Caco-2 (cell line): ENCODE data around the gene CENPM. TPM values are rescaled to one million over a fixed set of nuclear protein-coding genes. Genes with fewer than 3 reads are reported as not detected.

Experiments
- BruUV-seq: library from RNA; stranded (reverse); fragments of 400-500 nt; replicated peaks from 2 replicates; lab custom pipeline; 2021; lab: Mats Ljungman, UMichigan
- CTCF ChIA-PET: fragments of 300-600 bp; sonication (Branson Sonifier 250); formaldehyde crosslinking; loops from one replicate; lab custom pipeline; 2022; ENCODE audit warnings: antibody characterized with exemption; lab: Charles Lee
- POLR2A ChIA-PET: fragments of 300-600 bp; sonication (Branson Sonifier 250); formaldehyde crosslinking; loops from one replicate; lab custom pipeline; 2022; ENCODE audit warnings: antibody characterized with exemption; lab: Charles Lee
- DNase-seq, 2 experiments: peaks; one replicate each; pipeline versions ENCODE4 v3.0.0 to v3.0.0-alpha.2; 2020 to 2022
- H3K27me3 ChIP-seq: replicated peaks from 2 replicates; pipeline ENCODE4 v1.6.0; 2011; ENCODE audit warnings: low read length; ENCODE audit not compliant: control insufficient read depth, insufficient read depth
- H3K36me3 ChIP-seq: 2 replicates; pipeline ENCODE4 v1.5.1; 2011; ENCODE audit warnings: low read length; ENCODE audit not compliant: control insufficient read depth, insufficient read depth
- H3K4me1 ChIP-seq: fragments of 250-450 bp; sonication (Bioruptor Pico); 2 replicates; pipeline ENCODE4 v1.5.1; 2020; ENCODE audit warnings: mild to moderate bottlenecking
- H3K4me3 ChIP-seq: 2 replicates; pipeline ENCODE4 v1.5.1; 2011; ENCODE audit warnings: low read depth, mild to moderate bottlenecking, control low read depth, low read length
- H3K9me3 ChIP-seq: fragments of 250-450 bp; sonication (Bioruptor Pico); 2 replicates; pipeline ENCODE4 v1.5.1; 2020; ENCODE audit warnings: mild to moderate bottlenecking, moderate library complexity
- H3K27ac Mint-ChIP-seq: one replicate; pipeline ENCODE4 v1.8.0; 2022; ENCODE audit warnings: mixed read lengths; ENCODE audit not compliant: unreplicated experiment
- H3K27me3 Mint-ChIP-seq: one replicate; pipeline ENCODE4 v1.8.0; 2022; ENCODE audit warnings: mixed read lengths; ENCODE audit not compliant: insufficient read depth, unreplicated experiment
- H3K36me3 Mint-ChIP-seq: one replicate; pipeline ENCODE4 v1.8.0; 2022; ENCODE audit warnings: mild to moderate bottlenecking, mixed read lengths; ENCODE audit not compliant: insufficient read depth, unreplicated experiment
- H3K4me1 Mint-ChIP-seq: one replicate; pipeline ENCODE4 v1.8.0; 2022; ENCODE audit warnings: low read depth, mixed read lengths; ENCODE audit not compliant: unreplicated experiment
- H3K4me3 Mint-ChIP-seq: one replicate; pipeline ENCODE4 v1.8.0; 2022; ENCODE audit warnings: mild to moderate bottlenecking, moderate library complexity, mixed read lengths; ENCODE audit not compliant: unreplicated experiment
- H3K9me3 Mint-ChIP-seq: one replicate; pipeline ENCODE4 v1.8.0; 2022; ENCODE audit warnings: mixed read lengths; ENCODE audit not compliant: unreplicated experiment
- intact Hi-C: fragments of 100-400 bp; cut with micrococcal nuclease; formaldehyde crosslinking; loops from one replicate; pipeline ENCODE4 v1.10.0; 2022; ENCODE audit not compliant: unreplicated experiment
- microRNA-seq: library from miRNA; unstranded; fragments of <30 nt; microRNA quantifications from one replicate; pipeline ENCODE4 v1.2.0, GENCODE V29; 2022
- total RNA-seq: library from RNA; stranded (reverse); gene quantifications from 2 replicates; pipeline ENCODE4 v1.2.3, GENCODE V29; 2022
- TF ChIP-seq, protein P1 (sequence below), 2 experiments: fragments of 200-600 bp in 1 of 2; IDR thresholded peaks; 1 replicate in 1 of 2; 2 replicates in 1 of 2; pipeline versions ENCODE4 v1.5.1 to v1.8.0; 2011 to 2022; ENCODE audit warnings: antibody characterized with exemption in 1 of 2, control low read depth in 1 of 2, inconsistent platforms in 1 of 2, low read depth in 1 of 2, low read length in 1 of 2, mild to moderate bottlenecking in 1 of 2, moderate library complexity in 1 of 2; ENCODE audit not compliant: insufficient read depth in 1 of 2, severe bottlenecking in 1 of 2, unreplicated experiment in 1 of 2

CENPM gene
- total RNA-seq, 1 experiment from 2014 or later = 46.4 TPM

DNA sequence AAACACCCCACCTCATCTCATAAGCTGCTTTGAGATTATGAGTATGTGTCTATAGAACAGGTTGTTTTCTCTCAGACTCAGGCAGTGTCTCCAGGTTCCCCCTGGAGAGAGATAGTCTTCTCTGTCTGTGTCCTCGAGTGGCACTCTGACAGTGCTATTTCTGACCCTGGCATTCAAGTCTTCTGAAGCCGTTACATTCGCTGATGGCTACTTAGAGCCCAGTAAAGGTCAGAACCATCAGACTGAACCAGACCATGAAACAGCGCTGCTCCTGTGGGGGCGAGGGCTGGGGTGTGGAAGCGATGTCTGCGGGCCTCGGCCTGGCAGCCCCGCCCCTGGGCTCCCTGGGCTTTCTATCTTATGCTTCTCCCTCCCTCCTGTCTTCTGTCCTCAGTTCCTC is 55.5 kb downstream of the CENPM start:
- H3K27ac Mint-ChIP-seq = no peak overlapping the region
- Histone ChIP-seq H3K36me3 (peaks cover 5% of the 10 kb centered on the region), H3K4me1 (peaks cover 4% of the 10 kb centered on the region; the same call in 1 of the 2 replicates), H3K4me3 (no peak overlapping the region), H3K9me3 (no peaks in the 10 kb centered on the region), H3K27me3 (no peaks in the 10 kb centered on the region)
- POLR2A ChIA-PET = no interaction called here
- TF ChIP-seq, protein P1, sequence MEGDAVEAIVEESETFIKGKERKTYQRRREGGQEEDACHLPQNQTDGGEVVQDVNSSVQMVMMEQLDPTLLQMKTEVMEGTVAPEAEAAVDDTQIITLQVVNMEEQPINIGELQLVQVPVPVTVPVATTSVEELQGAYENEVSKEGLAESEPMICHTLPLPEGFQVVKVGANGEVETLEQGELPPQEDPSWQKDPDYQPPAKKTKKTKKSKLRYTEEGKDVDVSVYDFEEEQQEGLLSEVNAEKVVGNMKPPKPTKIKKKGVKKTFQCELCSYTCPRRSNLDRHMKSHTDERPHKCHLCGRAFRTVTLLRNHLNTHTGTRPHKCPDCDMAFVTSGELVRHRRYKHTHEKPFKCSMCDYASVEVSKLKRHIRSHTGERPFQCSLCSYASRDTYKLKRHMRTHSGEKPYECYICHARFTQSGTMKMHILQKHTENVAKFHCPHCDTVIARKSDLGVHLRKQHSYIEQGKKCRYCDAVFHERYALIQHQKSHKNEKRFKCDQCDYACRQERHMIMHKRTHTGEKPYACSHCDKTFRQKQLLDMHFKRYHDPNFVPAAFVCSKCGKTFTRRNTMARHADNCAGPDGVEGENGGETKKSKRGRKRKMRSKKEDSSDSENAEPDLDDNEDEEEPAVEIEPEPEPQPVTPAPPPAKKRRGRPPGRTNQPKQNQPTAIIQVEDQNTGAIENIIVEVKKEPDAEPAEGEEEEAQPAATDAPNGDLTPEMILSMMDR (IDR thresholded peaks at IDR 0.05; ENCODE audit: insufficient read depth in 1 of 2, low read depth in 1 of 2, low read length in 1 of 2, severe bottlenecking in 1 of 2, unreplicated experiment in 1 of 2) = no peak
- CTCF ChIA-PET = no interaction called here
- BruUV-seq = no TSS peak
- no peaks in the 10 kb centered on the region for H3K9me3 Mint-ChIP-seq
- intact Hi-C loops = no loop called here
- H3K27me3 Mint-ChIP-seq = no peaks in the 10 kb centered on the region
- no peaks in the 10 kb centered on the region for H3K4me1 Mint-ChIP-seq
- DNase-seq = no peak
- no peak overlapping the region for H3K4me3 Mint-ChIP-seq
- peaks cover 92% of the 10 kb centered on the region for H3K36me3 Mint-ChIP-seq

Small RNAs within 50 kb of the gene (microRNA-seq; reads per million reads assigned to microRNA genes)
- gene MIR33A = 66.3 reads per million, percentile 68 among the genes with 10 or more reads in this experiment

Other genes with a start within 250 kb of the CENPM start
- gene MEI1, start 247.6 kb downstream of the CENPM start, total RNA-seq = not detected in 2 replicates
- 24.3 and 24.8 TPM in 2 replicates for gene CCDC134, start 146.5 kb downstream of the CENPM start, total RNA-seq
- gene SREBF2, start 114.0 kb downstream of the CENPM start, total RNA-seq = 134 and 150 TPM in 2 replicates
- gene SHISA8, start 32.1 kb downstream of the CENPM start, total RNA-seq = 1.4 and 2.2 TPM in 2 replicates
- gene TNFRSF13C, start 20.3 kb downstream of the CENPM start, total RNA-seq = 2.2 and 2.4 TPM in 2 replicates
- gene SEPTIN3, start 22.3 kb upstream of the CENPM start, total RNA-seq = 2.2 TPM in 2 replicates
- 1.00 and 1.0 TPM in 2 replicates for gene WBP2NL, start 51.6 kb upstream of the CENPM start, total RNA-seq
- gene NAGA, start 123.7 kb upstream of the CENPM start, total RNA-seq = 27.8 and 28.3 TPM in 2 replicates
- gene PHETA2, start 127.1 kb upstream of the CENPM start, total RNA-seq = 19.7 and 19.8 TPM in 2 replicates
- 65.7 and 68.6 TPM in 2 replicates for gene SMDT1, start 132.5 kb upstream of the CENPM start, total RNA-seq
- 119 and 124 TPM in 2 replicates for gene NDUFA6, start 143.6 kb upstream of the CENPM start, total RNA-seq
- 1.7 TPM in 2 replicates for gene CYP2D6, start 183.7 kb upstream of the CENPM start, total RNA-seq